GM18511 (cell line): ENCODE data around the gene CALM3.

Experiments used
- ATAC-seq: cut with Tn5 transposase; IDR thresholded peaks from one replicate; pipeline ENCODE4 v1.9.1; 2021; ENCODE audit warnings: mild to moderate bottlenecking, moderate library complexity; ENCODE audit not compliant: unreplicated experiment

CALM3 gene

DNA sequence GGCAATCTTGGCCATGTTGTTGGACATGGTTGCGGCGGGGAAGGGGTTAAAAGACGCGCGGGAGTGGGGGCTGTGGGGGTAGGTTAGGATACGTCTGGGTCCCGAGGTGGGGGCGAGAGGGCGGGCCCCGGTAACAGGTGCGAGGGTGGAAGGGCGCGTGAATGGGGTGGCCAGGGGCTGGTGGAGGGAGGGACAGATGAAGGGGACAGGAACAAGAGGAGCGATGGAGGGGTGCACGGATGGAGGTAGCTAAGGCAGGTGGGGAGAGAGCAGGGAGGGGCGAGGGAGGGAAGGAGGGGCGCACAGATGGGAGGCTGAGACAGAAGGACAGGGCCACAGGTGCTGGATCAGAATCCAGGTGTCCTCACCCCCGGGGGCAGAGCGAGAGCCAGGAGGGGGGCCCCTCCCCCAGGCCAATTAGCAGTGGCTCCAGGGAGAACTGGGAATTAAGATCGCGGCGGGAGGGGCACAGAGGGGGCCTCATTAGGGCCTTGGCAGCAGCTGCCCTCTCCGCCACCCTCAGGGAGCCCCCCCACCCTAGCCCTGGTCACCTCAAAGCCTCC lies 33.6 kb downstream of the CALM3 start:
- ATAC-seq = no peak

DNA sequence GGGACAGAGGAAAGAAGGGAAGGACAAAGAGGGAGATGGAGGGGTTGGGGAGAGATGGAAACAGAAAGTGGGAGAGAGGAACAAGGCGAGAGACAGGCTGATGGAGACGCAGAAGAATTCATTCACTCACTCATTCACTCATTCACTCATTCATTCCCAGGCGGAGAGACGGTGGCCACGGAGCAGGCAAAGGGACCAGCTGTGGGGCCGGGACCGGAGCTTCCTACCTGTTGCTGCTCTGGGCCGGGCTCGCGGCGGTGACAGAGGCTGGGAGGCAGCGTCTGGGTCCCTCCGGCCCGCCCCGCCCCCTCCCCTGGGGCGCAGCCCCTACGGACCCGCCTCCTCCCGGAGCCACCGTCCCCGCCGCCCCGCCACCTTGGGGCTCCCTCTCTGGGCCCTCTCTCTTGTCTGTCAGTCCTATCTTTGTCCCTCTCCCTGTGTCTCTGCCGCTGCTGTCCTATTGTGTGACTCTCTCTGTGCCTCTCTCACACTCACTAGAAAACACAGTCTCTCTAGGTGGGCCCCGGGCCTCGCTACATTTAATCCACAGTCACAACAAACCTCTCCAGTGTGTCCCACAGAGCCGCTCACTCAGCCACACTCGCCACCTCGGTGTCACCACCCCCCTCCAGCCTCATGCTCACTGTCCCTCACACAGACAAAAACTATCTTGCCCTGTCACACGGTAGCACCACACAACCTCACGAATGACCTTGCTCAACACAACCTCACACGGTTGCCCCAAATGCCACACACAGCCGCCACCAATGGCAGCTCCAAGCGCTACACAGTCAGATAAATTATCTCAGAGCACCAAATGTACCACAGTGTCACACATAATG lies 35.0 kb downstream of the CALM3 start, which contains the start of gene GNG8:
Gene GNG8, minus strand, starts transcription at position 283 of the 842 bp plus-strand sequence. CDS start 1,520 bp downstream, outside the sequence.
- ATAC-seq = no peak

DNA sequence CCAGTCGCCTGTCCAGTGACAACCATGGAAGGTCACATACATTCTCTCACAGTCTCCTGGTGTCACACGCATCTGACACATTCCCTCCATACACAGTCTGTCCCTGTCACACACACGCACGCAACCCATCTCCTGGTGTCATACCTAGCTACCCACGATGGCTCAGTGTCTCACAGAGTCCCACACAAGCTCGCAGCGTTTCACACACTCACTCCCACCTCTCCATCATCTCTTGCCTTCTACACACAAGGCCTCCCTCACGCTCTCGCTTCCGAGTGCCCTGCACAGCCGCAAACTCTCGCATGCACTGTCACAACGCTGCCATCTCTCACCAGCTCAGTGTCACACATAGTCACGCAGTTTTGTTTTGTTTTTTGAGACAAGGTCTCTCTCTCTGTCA lies 36.1 kb downstream of the CALM3 start:
- ATAC-seq = no peak

DNA sequence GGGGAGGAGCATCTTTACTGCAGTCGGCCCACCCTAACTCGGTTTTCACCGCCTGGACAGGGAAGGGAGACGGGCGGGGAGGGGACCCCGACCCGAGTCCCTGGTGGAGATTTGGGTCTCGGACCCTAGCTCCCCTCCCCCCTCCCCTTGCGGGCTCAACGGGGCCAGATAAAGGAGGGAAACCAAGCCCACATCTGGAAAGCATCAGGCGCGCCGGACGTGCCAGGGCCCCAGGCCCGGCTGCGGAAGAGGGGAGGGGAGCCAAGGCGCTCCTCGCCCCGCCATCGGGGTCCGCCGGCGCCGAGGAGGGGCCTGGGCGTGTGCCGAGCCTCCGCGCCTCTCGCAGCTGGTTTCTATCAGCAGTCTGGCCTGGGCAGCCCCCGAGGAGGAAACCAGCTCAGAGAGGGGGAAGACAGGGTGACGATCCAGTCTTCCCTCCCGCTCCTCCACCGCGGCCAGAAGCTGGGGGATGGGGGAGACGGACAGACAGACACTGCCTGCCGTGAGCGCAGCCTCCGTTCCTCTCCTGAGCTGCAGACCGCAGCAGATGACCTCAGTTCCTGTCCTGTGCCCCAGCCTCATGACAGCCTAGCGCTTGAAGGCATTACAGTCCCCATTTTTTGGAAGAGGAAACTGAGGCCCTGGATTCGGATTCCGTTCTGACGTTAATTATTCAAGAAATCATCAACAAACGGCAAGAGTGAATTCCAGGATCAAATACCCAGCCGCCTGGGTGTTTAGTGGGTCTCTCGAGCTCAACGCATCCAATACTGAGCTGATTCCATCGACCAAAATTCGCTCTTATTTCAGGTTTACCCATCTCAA lies 38.4 kb downstream of the CALM3 start:
- no peak for ATAC-seq

DNA sequence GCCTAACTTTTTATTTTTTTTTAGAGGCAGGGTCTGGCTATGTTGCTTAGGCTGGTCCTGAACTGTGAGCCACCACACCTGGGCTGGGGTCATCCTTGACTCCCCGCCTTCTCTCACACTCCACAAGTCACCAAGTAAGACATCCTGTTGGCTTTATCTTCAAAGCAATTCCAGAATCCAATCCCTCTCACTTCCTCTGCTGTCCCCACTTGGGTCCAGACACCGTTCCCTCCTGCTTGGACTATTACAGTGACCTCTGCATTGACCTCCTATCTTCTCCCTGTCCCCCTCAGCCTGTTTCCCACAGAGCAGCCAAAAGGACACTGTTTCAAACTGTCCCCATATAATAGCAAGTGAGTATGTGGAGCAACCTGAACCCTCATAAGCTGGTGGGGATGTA lies 39.5 kb downstream of the CALM3 start:
- ATAC-seq = no peak

DNA sequence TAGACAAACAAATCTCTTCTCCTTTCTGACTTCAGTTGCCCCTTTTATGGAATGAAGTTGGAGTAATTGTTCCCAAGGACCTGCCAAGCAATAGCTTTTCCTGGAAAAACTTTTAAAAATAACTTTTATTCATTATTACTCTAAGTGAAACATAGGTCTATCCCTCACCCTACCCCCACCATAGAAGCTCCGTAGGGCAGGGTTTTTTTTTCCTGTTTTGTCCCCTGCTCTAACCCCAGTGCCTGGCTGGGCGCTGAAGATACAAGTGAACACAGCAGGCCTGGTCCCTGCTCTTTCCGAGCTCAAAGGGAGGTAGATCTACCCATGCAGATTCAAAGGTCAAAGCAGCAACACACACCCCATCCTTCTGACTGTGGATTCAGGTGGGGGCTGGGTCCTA lies 43.6 kb downstream of the CALM3 start:
- ATAC-seq = no peak

DNA sequence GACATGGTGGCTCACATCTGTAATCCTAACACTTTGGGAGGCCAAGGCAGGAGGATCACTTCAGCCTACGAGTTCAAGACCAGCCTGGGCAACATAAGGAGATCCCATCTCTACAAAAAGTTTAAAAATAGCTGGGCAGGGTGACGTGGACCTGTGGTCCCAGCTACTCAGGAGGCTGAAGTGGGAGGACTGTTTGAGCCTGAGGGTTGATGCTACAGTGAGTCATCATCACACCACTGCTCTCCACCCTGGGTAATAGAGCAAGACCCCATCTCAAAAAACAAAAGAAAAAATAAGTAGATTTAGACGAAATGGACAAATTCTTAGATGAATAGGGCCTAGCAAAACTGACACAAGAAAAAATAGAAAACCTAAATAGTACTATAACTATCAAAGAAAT lies 45.3 kb downstream of the CALM3 start:
- ATAC-seq = no peak

DNA sequence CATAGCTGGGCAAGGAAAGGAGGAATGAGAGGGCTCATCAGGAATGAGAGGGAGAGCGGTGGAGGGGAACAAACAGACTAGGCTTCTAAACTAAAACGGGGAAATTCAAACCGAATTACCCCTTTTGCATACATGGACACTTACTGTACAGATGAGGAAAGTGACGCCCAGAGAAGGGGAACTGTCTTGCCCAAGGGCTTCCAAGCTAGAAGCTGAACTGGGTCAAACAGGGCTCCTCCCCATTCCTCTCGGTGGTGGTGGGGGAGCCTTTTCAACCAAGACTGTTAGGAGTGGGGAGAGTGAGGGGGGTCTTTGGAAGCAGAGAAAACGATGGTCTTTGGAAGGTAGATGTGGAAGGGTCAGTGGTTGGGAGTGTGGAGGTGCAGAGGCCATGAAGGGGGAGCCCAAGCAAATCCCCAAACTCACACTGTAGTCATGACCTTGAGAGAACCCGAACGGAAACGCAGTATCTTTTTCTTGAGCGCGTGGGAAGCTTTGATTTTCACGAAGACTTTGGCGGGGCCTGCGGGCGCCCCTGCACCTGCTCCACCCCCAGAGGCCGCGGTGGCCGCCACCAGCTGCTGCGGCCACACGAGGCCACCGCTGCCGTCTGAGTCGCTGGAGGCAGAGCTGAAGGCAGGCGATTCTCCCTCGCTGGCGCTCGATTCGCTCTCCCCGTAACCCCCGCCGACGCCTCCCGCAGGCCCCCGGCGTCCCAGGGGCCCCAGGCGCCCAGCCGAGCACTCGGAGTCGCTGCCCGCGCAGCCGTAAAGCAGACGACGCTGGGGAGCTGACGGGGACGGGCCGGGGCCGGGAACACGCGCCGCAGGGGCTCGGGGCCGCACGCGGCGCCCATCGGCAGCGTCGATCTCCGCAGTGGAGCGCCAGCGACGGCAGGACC lies 47.2 kb downstream of the CALM3 start:
- no peak for ATAC-seq

DNA sequence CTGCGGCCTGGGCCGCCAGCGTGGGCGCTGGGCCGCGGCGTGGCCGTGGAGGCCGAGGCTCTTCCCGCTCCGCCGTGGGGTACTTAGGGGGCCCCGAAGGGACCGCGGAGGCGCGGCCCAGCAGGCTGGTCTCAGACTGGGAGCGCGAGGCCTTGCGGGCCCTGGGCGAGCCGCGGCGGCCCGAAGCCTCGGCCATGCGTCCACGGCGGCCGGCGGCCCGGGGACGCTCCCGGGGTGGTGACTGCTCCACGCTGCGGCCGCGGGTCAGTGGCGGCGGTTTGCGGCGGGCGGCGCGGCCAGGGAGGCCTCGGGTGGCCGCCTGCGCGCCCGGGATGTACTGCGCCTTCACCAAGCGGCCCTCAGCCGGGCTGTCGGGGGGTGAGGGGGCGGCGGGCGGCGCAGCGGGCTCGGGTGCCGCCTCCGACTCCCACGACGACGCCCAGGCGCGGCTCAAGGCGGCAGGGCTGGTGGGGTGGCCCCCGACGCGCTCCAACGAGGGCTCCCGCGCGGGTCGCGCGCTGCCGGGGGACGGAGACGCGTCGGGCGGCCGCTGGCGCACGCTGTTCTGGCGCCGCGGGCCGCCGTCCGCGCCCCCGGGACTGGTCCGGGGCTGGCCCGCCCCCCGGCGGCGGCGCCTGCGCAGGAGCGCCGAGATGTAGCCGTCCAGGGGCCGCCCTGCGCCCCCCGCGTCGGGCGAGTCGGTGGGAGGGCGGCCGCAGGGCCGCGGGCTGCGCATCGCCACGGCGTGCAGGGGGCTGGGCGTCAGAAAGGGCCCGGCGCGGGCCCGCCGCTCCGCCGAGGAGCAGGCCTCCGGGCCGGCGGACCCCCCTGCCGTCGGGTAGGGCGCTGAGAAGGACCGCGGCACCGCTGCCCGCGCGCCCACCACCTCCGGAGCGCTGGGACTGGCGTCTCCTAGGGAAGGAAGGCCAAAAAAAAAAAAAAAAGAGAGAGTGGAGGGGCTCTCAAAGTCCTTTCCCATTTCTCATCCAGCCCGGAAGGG lies 48.1 kb downstream of the CALM3 start:
- no peak for ATAC-seq

DNA sequence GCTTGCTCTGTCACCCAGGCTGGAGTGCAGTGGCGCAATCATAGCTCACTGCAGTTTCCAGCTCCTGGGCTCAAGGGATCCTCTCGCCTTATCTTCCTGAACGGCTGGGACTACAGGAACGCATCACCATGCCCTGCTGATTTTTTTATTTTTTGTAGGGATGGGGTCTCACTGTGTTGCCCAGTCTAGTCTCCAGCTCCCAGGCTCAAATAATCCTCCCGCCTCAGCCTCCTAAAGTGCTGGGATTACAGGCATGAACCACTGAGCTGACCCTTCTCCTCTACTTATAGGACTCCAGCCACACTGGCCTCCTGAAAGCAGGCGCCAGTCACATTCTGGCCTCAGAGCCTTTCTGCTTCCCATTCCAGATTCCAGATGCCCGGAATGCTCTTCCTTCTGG lies 49.3 kb downstream of the CALM3 start:
- no peak for ATAC-seq

DNA sequence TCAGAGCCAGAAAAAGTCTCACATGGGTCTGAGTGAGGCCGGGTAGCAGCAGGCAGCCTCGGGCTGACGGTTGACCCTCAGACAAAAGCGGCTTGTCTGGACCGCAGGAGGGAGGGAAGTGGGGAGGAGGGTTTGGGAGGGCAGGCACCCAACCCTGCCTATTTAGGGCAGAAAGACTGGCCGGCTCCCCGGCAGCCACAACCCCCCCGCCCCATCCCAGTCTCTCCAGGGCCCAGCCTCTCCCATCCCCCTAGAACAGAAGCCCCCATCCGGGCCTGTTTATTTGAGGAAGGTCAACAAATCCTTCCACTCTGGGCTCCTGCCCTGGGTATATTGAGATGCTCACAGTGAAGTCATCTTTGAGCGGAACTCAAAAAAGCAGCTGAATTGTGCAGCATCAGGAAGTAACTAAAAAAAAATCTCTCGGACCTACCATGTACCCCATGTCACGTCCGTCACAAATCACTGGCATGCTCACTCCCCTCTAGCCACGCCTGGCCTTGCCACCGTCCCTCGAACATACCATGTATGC lies 53.6 kb downstream of the CALM3 start:
- ATAC-seq = no peak

DNA sequence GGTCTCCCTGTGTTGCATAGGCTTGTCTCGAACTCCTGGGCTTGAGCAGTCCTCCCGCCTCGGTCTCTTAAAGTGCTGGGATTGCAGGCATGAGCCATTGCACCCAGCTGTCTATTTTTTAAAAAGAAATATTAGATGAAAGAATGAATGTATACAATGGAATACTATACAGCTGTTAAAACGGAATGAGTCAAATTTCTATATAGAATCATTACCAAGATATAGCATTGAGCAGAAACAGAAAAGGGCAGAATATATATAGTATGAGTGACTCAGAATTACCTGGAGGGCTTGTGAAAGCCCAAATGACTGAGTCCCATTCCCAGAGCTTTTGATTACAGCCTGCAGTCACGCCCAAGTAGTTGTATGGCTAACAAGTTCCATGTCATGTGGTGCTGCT lies 55.4 kb downstream of the CALM3 start:
- no peak for ATAC-seq

DNA sequence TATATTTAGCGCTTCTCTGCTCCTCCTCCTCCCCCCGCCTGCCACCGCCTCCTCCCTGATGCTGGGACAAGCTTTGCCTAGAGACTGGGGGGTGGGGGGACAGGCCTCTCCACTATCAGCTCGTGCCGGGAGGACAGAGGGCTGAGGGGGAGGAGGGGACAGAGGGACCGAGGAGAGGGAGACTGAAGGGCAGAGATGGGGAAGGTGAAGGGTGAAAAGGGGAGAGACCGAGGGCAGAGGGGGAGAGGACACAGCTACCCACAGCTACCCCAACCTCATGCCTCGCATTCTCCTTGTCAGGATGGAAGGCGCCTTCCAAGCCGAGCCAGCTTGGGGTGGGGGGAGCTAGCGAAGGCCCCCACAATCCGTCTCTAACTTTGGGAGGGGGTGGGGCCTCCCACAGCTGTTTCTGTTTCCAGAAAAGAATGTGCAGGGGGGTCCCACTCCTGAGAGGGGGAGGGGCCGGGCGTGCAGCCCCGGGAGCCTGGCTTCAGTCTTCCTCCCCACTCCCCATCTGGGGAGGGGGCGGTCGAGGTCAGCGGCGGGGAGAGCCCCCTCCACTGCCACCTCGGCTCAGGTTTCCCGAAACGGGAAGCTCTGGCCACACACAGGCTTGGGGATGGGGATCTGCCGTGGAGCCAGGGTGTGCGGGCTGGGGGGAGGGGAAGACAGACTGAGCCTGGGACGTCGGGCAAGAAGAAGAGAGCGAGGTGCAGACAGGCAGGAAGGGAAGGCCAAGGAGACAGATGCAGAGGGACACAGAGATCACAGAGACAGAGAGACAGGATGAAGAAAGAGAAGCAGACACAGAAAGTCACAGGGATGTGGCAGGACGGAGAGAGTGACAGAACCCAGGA lies 58.2 kb downstream of the CALM3 start:
- no peak for ATAC-seq

DNA sequence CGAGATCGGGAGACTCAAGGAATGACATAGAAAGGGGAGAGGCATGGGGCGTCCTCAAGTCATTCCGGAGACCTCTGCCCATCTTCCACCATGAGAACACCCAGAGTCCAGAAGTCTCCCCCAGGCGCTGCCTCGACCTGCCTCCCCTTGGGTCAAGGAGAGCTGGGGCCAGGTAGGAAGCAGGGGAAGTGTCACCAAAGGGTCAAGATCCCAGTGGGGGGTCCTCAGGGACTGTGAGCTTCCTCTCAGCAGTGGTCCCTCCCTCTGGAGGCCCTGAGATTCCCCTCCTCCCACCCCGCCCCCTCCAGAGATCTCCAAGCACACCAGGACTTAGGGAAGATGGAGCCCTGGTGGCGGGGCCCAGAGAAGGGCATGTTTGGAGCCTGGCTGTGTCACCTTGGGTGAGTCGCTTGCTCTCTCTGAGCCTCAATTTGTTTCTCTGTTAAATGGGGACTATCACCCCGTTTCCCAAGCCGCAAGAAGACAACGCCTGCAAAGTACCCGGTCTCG lies 58.9 kb downstream of the CALM3 start:
- ATAC-seq = no peak
